NCI-H2171 (cell line): Measurements from ENCODE around the gene ATAD3A.

ENCODE experiments used
- DNase-seq: peaks from one replicate; lab custom pipeline; 2025; lab: John Stamatoyannopoulos, UW

Gene ATAD3A

GRCh38 chr1:1540090-1540817 lies 28.3 kb downstream of the ATAD3A start, which contains the start of gene TMEM240:
Gene TMEM240 (minus strand): TSS chr1:1540624. CDS start chr1:1540346, 278 bp downstream.
- DNase-seq = peak; percentile 66

- no peak for DNase-seq
Measured at GRCh38 chr1:1540818-1541628, 29.1 kb downstream of the ATAD3A start.

- DNase-seq = no peak
Measured at GRCh38 chr1:1541956-1542765, 30.2 kb downstream of the ATAD3A start.

GRCh38 chr1:1542766-1543705 lies 31.1 kb downstream of the ATAD3A start:
- DNase-seq = no peak

GRCh38 chr1:1543706-1544099 lies 31.7 kb downstream of the ATAD3A start:
- no peak for DNase-seq

- no peak for DNase-seq
Measured at GRCh38 chr1:1544544-1544943, 32.6 kb downstream of the ATAD3A start.

GRCh38 chr1:1545946-1546737 lies 34.2 kb downstream of the ATAD3A start:
- no peak for DNase-seq

GRCh38 chr1:1547011-1547410 lies 35.0 kb downstream of the ATAD3A start:
- DNase-seq = no peak

- no peak for DNase-seq
Measured at GRCh38 chr1:1547476-1547875, 35.5 kb downstream of the ATAD3A start.

GRCh38 chr1:1548591-1548990 lies 36.6 kb downstream of the ATAD3A start:
- no peak for DNase-seq

GRCh38 chr1:1550087-1550486 lies 38.1 kb downstream of the ATAD3A start:
- DNase-seq = no peak

- DNase-seq = no peak
Measured at GRCh38 chr1:1550591-1551432, 38.9 kb downstream of the ATAD3A start.

GRCh38 chr1:1551524-1552262 lies 39.7 kb downstream of the ATAD3A start:
- no peak for DNase-seq

- DNase-seq = no peak
Measured at GRCh38 chr1:1552263-1552639, 40.3 kb downstream of the ATAD3A start.

- no peak for DNase-seq
Measured at GRCh38 chr1:1553821-1554494, 42.0 kb downstream of the ATAD3A start.

GRCh38 chr1:1554550-1554925 lies 42.6 kb downstream of the ATAD3A start:
- no peak for DNase-seq

GRCh38 chr1:1554926-1555915 lies 43.3 kb downstream of the ATAD3A start:
- no peak for DNase-seq
